BE2C (cell line): ENCODE data around the gene TIPIN.
A peak's percentile ranks its signal among the peaks of the same experiment; 100 is the strongest.
"Not testable (repeated sequence)": the region's sequence is repeated elsewhere in the genome, so short reads cannot be mapped to it uniquely, and the experiment has no call there.

ENCODE experiments used
- DNase-seq: peaks from one replicate; pipeline ENCODE4 v3.0.0-alpha.2; 2020
- H3K27me3 ChIP-seq: fragments of 250-450 bp; sonication (Bioruptor Pico); 2 replicates; pipeline ENCODE4 v1.5.1; 2020; ENCODE audit warnings: mild to moderate bottlenecking
- H3K36me3 ChIP-seq: fragments of 250-450 bp; sonication (Bioruptor Pico); 2 replicates; pipeline ENCODE4 v1.5.1; 2020; ENCODE audit warnings: mild to moderate bottlenecking
- H3K4me1 ChIP-seq: fragments of 250-450 bp; sonication (Bioruptor Pico); 2 replicates; pipeline ENCODE4 v1.5.1; 2020
- H3K4me3 ChIP-seq: 2 replicates; pipeline ENCODE4 v1.5.1; 2011; ENCODE audit warnings: low read depth, low read length
- H3K9me3 ChIP-seq: fragments of 250-450 bp; sonication (Bioruptor Pico); 2 replicates; pipeline ENCODE4 v1.5.1; 2020
- CTCF ChIP-seq: IDR thresholded peaks from 2 replicates; pipeline ENCODE4 v1.5.1; 2012; ENCODE audit warnings: mild to moderate bottlenecking, low read depth, low read length

TIPIN gene

GRCh38 chr15:66369773-66370651, 13.5 kb upstream of the TIPIN start:
- no peak for DNase-seq
- H3K36me3 ChIP-seq: no peaks in the 10 kb centered on the region
- H3K4me1 ChIP-seq: no peaks in the 10 kb centered on the region
- no peak overlapping the region for H3K4me3 ChIP-seq
- H3K27me3 ChIP-seq: no peaks in the 10 kb centered on the region
- no peaks in the 10 kb centered on the region for H3K9me3 ChIP-seq
- TF ChIP-seq CTCF: no peak

DNA sequence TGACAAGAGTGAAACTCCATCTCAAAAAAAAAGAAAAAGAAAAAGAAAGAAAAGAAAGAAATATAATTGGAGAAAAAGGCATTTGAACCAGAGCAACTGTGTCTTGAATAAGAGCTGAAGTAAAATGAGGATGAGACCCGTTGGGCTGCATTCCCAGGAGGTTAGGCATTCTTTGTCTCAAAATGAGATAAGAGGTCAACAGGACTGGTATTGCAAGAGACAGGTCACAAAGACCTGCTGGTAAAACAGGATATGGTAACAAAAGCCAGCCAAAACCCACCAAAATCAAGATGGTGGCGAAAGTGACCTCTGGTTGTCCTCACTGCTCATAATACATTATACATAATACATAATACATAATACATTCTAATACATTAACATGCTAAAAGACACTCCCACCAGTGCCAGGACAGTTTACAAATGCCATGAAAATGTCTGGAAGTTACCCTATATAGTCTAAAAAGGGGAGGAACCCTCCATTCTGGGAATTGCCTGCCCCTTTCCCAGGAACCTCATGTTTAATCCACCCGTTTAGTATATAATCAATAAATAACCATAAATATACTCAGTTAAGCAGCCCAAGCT, 8.6 kb upstream of the TIPIN start:
- H3K9me3 ChIP-seq: no peaks in the 10 kb centered on the region
- H3K27me3 ChIP-seq: no peaks in the 10 kb centered on the region
- H3K4me1 ChIP-seq: no peaks in the 10 kb centered on the region
- TF ChIP-seq CTCF: no peak
- H3K36me3 ChIP-seq: no peaks in the 10 kb centered on the region
- no peak for DNase-seq
- no peak overlapping the region for H3K4me3 ChIP-seq

DNA sequence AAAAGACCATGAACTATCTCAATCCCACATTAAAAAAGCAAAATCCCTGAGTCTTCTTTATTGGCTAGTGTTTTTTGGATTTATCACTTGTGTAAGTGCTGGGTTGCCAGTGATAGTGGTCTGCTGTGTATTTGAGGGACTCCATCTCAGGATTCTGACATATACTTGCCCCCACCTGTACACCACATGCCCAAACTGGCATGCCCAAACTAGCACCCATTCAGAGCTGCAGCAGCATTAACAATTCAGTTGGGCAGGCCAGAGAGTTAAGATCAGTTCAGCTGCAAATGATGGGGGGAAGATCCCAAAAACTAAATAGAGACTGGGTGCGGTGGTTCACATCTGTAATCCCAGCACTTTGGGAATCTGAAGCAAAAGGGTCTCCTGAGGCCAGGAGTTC, 6.3 kb upstream of the TIPIN start:
- no peaks in the 10 kb centered on the region for H3K9me3 ChIP-seq
- TF ChIP-seq CTCF: no peak
- no peaks in the 10 kb centered on the region for H3K27me3 ChIP-seq
- H3K4me1 ChIP-seq: no peaks in the 10 kb centered on the region
- DNase-seq: no peak
- H3K4me3 ChIP-seq: no peak overlapping the region
- no peaks in the 10 kb centered on the region for H3K36me3 ChIP-seq

DNA sequence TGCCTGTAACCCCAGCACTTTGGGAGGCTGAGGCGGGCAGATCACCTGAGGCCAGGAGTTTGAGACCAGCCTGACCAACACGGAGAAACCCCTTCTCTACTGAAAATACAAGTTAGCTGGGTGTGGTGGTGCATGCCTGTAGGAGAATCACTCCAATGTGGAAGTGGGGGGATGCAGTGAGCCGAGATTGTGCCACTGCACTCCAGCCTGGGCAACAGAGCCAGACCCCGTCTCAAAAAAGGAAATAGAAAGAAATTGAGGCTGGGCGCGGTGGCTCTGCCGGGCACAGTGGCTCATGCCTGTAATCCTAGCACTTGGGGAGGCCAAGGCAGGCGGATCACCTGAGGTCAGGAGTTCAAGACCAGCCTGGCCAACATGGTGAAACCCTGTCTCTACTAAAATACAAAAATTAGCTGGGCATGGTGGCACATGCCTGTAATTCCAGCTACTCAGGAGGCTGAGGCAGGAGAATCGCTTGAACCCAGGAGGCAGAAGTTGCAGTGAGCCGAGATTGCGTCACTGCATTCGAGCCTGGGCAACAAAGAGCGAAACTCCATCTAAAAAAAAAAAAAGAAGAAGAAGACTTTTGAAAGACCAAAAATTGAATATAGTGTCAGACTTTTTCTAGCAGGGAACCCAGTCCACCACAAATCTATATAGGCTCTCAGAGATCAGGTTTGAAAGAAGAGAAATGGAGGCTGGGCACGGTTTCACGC, 5.4 kb upstream of the TIPIN start:
- not testable (repeated sequence) for H3K4me3 ChIP-seq, H3K27me3 ChIP-seq, H3K9me3 ChIP-seq, H3K4me1 ChIP-seq, DNase-seq, H3K36me3 ChIP-seq

DNA sequence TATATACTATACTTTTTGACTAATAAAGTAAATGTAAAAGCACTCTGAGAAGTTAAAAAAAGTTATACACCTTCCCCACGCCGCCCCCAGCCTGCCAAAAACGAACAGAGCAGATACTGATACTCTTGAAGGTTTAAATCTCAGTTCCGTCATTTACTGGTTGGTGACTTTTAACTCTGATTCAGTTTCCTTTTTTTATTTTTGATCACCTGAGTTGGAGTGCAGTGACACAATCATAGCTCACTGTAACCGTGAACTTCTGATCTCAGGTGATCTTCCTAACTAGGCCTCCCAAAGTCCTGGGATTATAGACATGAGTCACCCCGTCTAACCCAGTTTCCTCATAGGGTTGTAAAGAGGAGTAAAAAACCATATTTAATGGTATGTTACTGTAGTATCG, 3.3 kb upstream of the TIPIN start:
- Histone ChIP-seq H3K36me3 (no peaks in the 10 kb centered on the region), H3K27me3 (no peaks in the 10 kb centered on the region), H3K9me3 (no peaks in the 10 kb centered on the region), H3K4me1 (no peaks in the 10 kb centered on the region), H3K4me3 (no peak overlapping the region)
- DNase-seq: no peak
- TF ChIP-seq CTCF: no peak

- DNase-seq: no peak
- Histone ChIP-seq H3K4me1 (no peaks in the 10 kb centered on the region), H3K36me3 (peaks cover 17% of the 10 kb centered on the region), H3K9me3 (no peaks in the 10 kb centered on the region), H3K27me3 (no peaks in the 10 kb centered on the region), H3K4me3 (peak overlapping the region; percentile 94)
- TF ChIP-seq CTCF: no peak
Observed at GRCh38 chr15:66356077-66356358, 467 bp downstream of the TIPIN start.

- not testable (repeated sequence) for DNase-seq, H3K9me3 ChIP-seq, H3K4me1 ChIP-seq, H3K4me3 ChIP-seq, H3K27me3 ChIP-seq
- peaks cover 45% of the 10 kb centered on the region for H3K36me3 ChIP-seq
Observed at GRCh38 chr15:66348530-66348929, 8.0 kb downstream of the TIPIN start.
